ENCODE results near the gene STOX2.

STOX2 gene

DNA sequence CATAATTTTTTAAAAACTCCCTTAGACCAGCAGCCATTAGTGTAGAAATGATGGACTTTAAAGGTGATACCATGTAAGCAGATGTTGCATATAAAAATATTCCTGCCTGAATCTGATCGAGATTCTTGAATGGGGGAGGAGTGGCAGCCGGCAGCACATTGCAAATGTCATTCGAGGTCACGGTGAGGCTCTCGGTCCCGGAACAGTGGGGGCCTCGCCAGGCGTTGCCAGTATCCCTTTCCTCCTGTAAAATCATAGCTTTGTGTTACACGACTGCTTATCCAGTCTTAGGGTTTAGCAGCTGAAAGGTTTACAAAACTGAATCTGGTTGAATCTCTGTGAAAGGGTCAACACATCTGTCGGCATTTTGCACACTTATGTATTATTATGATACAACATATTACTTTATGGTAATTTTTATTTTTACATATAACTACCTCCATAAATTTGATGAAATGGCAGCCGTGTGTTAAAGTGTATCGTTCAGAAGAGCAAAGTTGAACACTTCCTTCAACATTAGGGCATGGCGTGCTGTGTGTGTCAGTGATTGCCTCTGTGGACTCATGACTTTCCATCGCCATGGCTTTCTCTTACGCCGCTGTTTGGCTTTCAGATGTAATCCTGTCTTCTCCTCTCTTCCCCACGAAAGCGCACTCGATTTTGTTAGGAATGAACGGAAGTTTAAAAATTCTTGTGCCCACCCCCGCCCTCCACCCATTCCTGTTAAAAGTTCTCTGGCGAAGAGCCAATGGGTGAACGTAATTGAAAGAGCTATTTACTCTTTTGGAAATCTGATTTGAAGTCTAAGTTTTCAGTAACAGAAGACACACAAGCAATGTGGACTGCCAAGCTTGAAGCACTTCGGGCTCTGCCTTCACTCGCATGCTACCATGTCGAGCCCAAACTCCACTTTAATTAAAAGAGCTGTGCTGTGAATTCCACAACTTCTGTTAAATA lies 114.8 kb downstream of the STOX2 start:
- no peak for TF ChIP-seq EGR1 (IDR thresholded peaks at IDR 0.05)
- TF ChIP-seq TAF1 (IDR thresholded peaks at IDR 0.05; ENCODE audit: low read depth) = no peak
- no peak for TF ChIP-seq CEBPB (IDR thresholded peaks at IDR 0.05)
- TF ChIP-seq YY1 (IDR thresholded peaks at IDR 0.05; ENCODE audit: low read depth) = no peak
- TF ChIP-seq, protein P1, sequence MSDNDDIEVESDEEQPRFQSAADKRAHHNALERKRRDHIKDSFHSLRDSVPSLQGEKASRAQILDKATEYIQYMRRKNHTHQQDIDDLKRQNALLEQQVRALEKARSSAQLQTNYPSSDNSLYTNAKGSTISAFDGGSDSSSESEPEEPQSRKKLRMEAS (IDR thresholded peaks at IDR 0.05) = no peak
- TF ChIP-seq NFIC (IDR thresholded peaks at IDR 0.05) = no peak
- no peak for TF ChIP-seq TCF12 (IDR thresholded peaks at IDR 0.05; ENCODE audit: low read depth)
- TF ChIP-seq ZBTB7A (IDR thresholded peaks at IDR 0.05; ENCODE audit: low read depth) = no peak
- TF ChIP-seq FOXM1 (IDR thresholded peaks at IDR 0.05; ENCODE audit: borderline replicate concordance, low read depth) = no peak
- no peak for TF ChIP-seq RAD21 (IDR thresholded peaks at IDR 0.05; ENCODE audit: low read depth)
- TF ChIP-seq, protein P2, sequence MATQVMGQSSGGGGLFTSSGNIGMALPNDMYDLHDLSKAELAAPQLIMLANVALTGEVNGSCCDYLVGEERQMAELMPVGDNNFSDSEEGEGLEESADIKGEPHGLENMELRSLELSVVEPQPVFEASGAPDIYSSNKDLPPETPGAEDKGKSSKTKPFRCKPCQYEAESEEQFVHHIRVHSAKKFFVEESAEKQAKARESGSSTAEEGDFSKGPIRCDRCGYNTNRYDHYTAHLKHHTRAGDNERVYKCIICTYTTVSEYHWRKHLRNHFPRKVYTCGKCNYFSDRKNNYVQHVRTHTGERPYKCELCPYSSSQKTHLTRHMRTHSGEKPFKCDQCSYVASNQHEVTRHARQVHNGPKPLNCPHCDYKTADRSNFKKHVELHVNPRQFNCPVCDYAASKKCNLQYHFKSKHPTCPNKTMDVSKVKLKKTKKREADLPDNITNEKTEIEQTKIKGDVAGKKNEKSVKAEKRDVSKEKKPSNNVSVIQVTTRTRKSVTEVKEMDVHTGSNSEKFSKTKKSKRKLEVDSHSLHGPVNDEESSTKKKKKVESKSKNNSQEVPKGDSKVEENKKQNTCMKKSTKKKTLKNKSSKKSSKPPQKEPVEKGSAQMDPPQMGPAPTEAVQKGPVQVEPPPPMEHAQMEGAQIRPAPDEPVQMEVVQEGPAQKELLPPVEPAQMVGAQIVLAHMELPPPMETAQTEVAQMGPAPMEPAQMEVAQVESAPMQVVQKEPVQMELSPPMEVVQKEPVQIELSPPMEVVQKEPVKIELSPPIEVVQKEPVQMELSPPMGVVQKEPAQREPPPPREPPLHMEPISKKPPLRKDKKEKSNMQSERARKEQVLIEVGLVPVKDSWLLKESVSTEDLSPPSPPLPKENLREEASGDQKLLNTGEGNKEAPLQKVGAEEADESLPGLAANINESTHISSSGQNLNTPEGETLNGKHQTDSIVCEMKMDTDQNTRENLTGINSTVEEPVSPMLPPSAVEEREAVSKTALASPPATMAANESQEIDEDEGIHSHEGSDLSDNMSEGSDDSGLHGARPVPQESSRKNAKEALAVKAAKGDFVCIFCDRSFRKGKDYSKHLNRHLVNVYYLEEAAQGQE (IDR thresholded peaks at IDR 0.05; ENCODE audit: low read depth) = no peak

DNA sequence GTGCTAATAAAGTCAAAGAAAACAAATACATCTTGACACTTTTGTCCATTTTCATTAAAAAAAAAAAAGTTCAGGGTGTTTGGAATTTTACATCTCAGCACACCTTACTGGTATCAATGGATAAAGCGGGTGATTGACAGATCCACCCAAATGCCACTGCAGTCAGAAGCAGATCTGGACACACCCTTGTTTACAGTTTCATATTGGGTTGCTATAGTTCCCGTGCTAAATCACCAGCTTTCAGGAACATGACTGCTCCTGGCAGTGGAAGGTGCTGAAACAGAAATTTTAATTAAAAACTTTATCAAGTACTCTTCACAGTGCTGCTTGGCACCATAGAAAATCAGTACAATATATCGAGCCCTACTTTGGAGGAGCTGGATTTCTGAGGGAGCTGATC lies 116.3 kb downstream of the STOX2 start:
- TF ChIP-seq, protein P2 (IDR thresholded peaks at IDR 0.05; ENCODE audit: low read depth) = no peak
- TF ChIP-seq TCF12 (IDR thresholded peaks at IDR 0.05; ENCODE audit: low read depth) (no peak), CEBPB (IDR thresholded peaks at IDR 0.05) (no peak), EP300 (IDR thresholded peaks at IDR 0.05; ENCODE audit: borderline replicate concordance) (no peak), NFIC (IDR thresholded peaks at IDR 0.05) (no peak), ZBTB7A (IDR thresholded peaks at IDR 0.05; ENCODE audit: low read depth) (no peak), RAD21 (IDR thresholded peaks at IDR 0.05; ENCODE audit: low read depth) (no peak), EGR1 (IDR thresholded peaks at IDR 0.05) (no peak), TAF1 (IDR thresholded peaks at IDR 0.05; ENCODE audit: low read depth) (no peak)
- TF ChIP-seq, protein P1 (IDR thresholded peaks at IDR 0.05) = no peak

- TF ChIP-seq TCF12 (IDR thresholded peaks at IDR 0.05; ENCODE audit: low read depth) = no peak
- TF ChIP-seq FOXM1 (IDR thresholded peaks at IDR 0.05; ENCODE audit: borderline replicate concordance, low read depth) = no peak
- TF ChIP-seq YY1 (IDR thresholded peaks at IDR 0.05; ENCODE audit: low read depth) = no peak
- TF ChIP-seq EP300 (IDR thresholded peaks at IDR 0.05; ENCODE audit: borderline replicate concordance) = no peak
- no peak for TF ChIP-seq ZBTB7A (IDR thresholded peaks at IDR 0.05; ENCODE audit: low read depth)
- TF ChIP-seq, protein P3, sequence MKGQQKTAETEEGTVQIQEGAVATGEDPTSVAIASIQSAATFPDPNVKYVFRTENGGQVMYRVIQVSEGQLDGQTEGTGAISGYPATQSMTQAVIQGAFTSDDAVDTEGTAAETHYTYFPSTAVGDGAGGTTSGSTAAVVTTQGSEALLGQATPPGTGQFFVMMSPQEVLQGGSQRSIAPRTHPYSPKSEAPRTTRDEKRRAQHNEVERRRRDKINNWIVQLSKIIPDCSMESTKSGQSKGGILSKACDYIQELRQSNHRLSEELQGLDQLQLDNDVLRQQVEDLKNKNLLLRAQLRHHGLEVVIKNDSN (IDR thresholded peaks at IDR 0.05) = no peak
- TF ChIP-seq NFIC (IDR thresholded peaks at IDR 0.05) = no peak
- no peak for TF ChIP-seq TEAD4 (IDR thresholded peaks at IDR 0.05)
- TF ChIP-seq RAD21 (IDR thresholded peaks at IDR 0.05; ENCODE audit: low read depth) = no peak
- TF ChIP-seq, protein P2 (IDR thresholded peaks at IDR 0.05; ENCODE audit: low read depth) = no peak
- no peak for TF ChIP-seq CEBPB (IDR thresholded peaks at IDR 0.05)
- TF ChIP-seq, protein P1 (IDR thresholded peaks at IDR 0.05) = no peak
- no peak for TF ChIP-seq TAF1 (IDR thresholded peaks at IDR 0.05; ENCODE audit: low read depth)
- TF ChIP-seq CREB1 (IDR thresholded peaks at IDR 0.05; ENCODE audit: low read depth) = no peak
- TF ChIP-seq EGR1 (IDR thresholded peaks at IDR 0.05) = no peak
These were observed 117.7 kb downstream of the STOX2 start for GRCh38 chr4:184022679-184023383.

GRCh38 chr4:184024637-184025036 lies 119.5 kb downstream of the STOX2 start:
- TF ChIP-seq TEAD4 (IDR thresholded peaks at IDR 0.05) (no peak), CREB1 (IDR thresholded peaks at IDR 0.05; ENCODE audit: low read depth) (no peak), YY1 (IDR thresholded peaks at IDR 0.05; ENCODE audit: low read depth) (no peak), CEBPB (IDR thresholded peaks at IDR 0.05) (no peak), FOXM1 (IDR thresholded peaks at IDR 0.05; ENCODE audit: borderline replicate concordance, low read depth) (no peak), EP300 (IDR thresholded peaks at IDR 0.05; ENCODE audit: borderline replicate concordance) (no peak), TCF12 (IDR thresholded peaks at IDR 0.05; ENCODE audit: low read depth) (no peak), ZBTB7A (IDR thresholded peaks at IDR 0.05; ENCODE audit: low read depth) (no peak), RAD21 (IDR thresholded peaks at IDR 0.05; ENCODE audit: low read depth) (no peak)
- TF ChIP-seq, protein P1 (IDR thresholded peaks at IDR 0.05) = no peak
- TF ChIP-seq, protein P2 (IDR thresholded peaks at IDR 0.05; ENCODE audit: low read depth) = no peak
- TF ChIP-seq, protein P3 (IDR thresholded peaks at IDR 0.05) = no peak

All from Ishikawa (cell line).